CD4-positive, alpha-beta T cell treated with Interleukin-6 at 100 ng/mL for 8 hours (primary cell): Measurements from ENCODE around the gene IFNL4.
A peak's percentile ranks its signal among the peaks of the same experiment; 100 is the strongest.
"Not testable (repeated sequence)": the region's sequence is repeated elsewhere in the genome, so short reads cannot be mapped to it uniquely, and the experiment has no call there.

Experiments used
- DNase-seq: peaks from one replicate; pipeline ENCODE4 v3.0.0-alpha.2; 2020; ENCODE audit warnings: mixed read lengths, low spot score

The IFNL4 gene

GRCh38 chr19:39223703-39224279 lies 24.9 kb downstream of the IFNL4 start:
- no peak for DNase-seq

DNA sequence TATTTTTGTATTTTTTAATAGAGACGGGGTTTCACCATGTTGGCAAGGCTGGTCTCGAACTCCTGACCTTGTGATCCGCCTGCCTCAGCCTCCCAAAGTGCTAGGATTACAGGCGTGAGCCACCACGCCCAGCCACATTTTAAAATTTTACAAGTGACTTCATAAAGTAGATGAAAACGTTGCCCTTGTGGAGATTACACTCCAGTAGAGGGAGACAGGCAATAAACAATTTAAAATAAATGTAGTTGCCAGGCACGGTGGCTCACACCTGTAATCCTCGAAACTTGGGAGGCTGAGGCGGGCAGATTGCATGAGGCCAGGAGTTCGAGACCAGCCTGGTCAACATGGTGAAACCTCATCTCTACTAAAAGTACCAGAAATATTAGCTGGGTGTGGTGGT lies 29.5 kb downstream of the IFNL4 start:
- not testable (repeated sequence) for DNase-seq

- no peak for DNase-seq
These were observed 30.2 kb downstream of the IFNL4 start for GRCh38 chr19:39218230-39219007.

- DNase-seq: no peak
These were observed 31.6 kb downstream of the IFNL4 start for GRCh38 chr19:39217094-39217493.

DNA sequence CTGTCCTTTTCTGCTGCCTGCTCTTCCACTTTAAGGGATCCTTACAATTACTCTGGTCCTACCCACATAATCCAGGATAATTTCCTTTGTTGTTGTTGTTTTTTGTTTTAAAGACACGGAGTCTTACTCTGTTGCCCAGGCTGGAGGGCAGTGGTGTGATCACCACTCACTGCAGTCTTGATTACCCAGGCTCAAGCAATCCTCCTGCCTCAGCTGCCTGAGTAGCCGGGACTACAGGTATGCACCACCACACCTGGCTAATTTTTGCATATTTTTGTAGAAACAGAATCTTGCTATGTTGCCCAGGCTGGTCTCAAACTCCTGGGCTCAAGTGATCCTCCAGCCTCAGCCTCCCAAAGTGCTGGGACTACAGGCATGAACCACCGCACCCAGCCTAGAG lies 33.3 kb downstream of the IFNL4 start:
- not testable (repeated sequence) for DNase-seq

DNA sequence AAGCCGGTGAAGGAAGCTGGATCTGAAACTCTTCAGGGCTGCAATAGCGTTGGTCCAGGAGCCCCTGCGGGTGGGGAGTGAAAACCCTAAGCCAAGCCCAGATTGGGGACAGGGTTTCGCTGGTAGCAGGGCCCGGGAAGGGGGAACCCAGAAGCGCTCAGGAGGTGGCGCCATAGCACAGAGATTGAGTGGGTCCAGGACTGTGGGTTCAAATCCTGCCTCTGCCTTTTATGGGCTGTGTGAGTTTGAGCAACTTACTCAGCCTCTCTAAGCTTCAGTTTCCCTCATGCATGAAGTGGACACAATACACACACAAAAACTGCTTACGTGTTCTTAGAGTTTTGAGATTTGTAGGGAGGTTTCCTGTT lies 36.3 kb downstream of the IFNL4 start:
- peak; percentile 54 for DNase-seq

- DNase-seq: no peak
These were observed 36.8 kb downstream of the IFNL4 start for GRCh38 chr19:39211731-39212374.

DNA sequence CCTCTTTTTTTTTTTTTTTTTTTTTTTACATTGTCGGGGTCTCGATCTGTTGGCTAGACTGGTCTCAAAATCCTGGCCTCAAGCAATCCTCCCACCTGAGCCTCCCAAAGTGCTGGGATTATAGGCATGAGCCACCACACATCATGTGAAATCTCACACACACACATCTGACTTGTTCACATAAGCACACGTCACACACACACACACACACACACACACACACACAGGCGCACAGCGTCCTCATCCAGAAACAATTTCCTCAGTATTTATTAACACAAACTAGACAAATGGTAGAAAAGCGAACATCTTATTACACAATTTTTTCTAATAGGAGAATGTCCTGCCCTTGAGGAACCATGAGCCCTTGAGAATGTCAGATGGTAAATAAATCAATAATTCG lies 39.5 kb downstream of the IFNL4 start:
- no peak for DNase-seq

GRCh38 chr19:39208175-39208795 lies 40.4 kb downstream of the IFNL4 start:
- no peak for DNase-seq

DNA sequence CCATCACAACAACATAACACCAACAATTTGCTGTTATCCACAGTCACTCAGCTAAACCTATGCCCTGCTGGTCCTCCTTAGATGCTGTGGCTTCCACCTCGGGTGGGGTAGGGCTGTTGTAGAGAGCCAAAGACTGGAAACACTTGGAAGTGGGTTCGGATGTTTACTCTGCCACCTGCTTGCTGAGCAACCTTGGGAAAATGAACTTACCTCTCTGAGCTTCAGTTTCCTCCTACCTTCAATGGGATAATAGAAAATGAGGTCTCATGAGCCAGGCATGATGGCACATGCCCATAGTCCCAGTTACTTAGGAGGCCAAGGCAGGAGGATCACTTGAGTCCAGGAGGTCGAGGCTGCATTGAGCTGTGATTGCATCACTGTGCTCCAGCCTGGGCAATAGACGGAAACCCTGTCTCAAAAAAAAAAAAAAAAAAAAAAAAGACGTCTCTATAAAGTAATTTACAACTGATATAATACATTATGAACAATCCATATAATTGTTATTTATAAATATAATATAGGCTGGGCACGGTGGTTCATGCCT lies 41.3 kb downstream of the IFNL4 start:
- DNase-seq: no peak

GRCh38 chr19:39206122-39206521 lies 42.5 kb downstream of the IFNL4 start:
- DNase-seq: no peak

DNA sequence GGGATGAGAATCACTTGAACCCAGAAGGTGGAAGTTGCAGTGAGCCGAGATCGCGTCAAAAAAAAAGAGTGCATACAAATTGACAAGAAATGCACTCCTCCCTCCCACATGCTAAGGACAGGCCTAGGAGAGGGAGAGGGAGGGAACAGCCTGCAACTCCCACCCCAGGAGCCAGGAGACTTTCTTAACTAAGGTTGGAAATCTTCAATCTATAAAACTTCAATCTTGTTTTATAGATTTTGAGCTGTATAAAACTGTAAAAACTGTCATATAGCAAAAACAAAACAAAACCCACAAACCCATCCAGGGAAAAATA lies 43.2 kb downstream of the IFNL4 start:
- no peak for DNase-seq

DNA sequence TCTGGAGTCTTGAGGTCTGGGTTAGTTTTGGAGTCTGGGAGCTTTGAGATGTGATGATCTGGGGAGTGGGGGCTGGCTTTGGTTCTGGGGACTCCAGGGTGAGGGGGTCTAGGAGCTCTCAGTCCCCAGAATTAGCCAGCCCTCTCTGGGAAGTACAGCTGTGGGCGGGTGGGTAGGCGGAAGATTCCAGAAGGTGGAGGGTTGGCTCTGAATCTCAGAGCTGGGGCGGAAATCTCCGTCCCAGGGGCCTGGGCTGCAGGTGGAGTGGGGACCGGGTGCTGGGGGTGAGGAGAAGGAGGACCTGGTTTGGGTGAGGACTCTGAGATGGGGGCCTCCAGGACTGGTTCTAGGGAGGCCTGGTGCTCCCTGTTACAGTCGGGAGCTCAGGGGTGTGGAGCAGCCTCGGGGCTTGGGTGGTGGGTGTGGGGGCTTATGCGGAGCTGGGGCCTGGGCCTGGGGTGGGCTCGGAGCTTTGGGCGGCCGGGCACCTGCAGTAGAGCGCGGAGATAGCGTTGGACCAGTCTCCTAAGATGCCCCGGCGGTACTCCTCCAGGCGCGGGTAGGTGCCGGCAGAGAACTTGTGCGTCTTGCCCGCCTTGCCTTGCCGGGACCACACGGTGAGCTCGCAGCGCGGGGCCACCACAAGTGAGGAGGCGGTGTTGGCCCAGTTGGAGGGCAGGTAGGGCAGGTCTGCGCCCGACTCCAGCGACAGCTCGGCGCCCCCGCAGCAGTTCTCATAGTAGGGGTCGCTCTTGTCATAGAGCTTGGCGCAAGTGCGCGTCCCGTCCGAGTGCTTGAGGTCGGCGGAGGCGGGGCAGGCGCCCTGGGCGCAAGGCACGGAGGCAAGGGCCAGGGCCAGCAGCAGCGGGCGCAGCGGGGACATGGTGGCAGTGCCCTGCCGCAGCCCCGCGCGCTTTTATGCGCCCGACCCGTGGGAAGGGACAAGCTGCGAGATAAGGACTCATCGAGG lies 45.0 kb downstream of the IFNL4 start, which contains the start of gene SYCN:
Gene SYCN, minus strand, starts transcription at position 892 of the 970 bp plus-strand sequence. Its CDS starts 9 bp downstream, at position 883.
- no peak for DNase-seq

GRCh38 chr19:39202998-39203355 lies 45.7 kb downstream of the IFNL4 start:
- no peak for DNase-seq

GRCh38 chr19:39200803-39201115 lies 47.9 kb downstream of the IFNL4 start:
- no peak for DNase-seq

DNA sequence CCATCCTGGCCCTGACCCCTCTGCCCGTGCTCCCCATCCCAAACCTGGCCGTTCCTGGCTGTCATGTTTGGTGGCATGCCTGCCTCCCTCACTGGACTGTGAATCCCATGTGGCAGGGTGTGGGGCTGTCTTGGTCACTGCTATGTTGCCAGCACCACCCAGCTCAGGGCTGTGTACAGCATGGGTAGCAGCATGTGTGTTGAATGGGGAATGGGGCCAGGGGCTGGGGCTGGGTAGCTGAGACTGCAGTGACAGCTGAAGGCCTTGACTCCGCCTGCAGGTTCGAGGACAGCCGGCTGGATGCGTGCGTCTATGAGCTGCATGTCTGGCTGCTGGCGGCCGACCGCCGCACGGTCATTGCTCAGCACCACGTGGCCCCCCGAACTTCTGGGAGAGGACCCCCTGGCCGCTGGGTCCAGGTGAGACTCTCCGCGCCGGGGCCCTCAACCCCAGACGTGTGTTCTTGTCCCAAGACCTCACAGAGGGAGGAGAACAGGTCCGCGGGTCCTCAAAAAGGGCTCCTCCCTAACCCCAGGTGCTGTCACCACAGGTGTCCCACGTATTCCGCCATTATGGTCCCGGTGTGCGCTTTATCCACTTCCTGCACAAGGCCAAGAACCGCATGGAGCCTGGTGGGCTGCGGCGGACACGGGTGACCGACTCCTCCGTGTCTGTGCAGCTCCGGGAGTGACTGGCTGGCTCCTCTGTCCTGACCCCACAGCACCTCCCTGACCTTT lies 48.4 kb downstream of the IFNL4 start:
- no peak for DNase-seq

DNA sequence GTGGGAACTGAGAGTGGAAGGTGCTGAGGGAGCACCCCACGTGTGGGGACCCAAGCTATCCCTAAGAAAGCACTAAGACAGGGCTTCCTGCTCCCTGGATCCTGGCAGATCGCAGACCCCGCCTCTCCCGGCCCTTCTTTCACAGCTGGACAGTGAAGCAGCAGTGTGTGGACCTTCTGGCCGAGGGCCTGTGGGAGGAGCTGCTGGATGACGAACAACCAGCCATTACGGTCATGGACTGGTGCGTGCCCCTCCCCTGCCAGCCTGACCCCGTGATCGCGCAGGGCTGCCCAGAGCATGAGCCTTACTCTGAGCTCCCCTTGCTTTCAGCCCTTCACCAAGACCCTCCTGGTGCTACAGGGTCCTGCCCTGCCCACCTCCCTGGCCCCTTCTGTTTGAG lies 49.6 kb downstream of the IFNL4 start:
- DNase-seq: no peak

DNA sequence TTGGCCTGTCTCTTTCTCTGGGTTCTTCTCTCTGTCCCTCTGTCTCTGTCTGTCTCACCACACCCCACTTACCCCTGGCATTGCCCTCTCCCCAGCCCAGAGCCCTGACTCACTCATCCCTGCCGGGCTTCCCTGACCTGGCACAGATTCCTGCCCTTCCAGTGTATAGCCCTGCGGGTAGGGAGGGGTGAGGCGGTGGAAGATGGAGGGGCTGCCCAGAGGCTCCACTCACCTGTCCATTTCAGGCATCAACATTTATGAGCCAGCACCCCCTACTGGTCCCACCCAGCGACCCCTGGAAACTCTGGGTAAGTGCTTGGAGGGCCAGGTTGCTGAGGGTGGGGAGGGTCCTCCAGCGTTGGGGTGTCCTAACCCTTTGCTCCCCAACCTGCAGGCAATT lies 50.8 kb downstream of the IFNL4 start:
- DNase-seq: no peak

- DNase-seq: no peak
These were observed 51.6 kb downstream of the IFNL4 start, which contains the start of gene NCCRP1 for GRCh38 chr19:39196860-39197562. NCCRP1 (plus strand) TSS chr19:39196964; CDS start chr19:39196983, 19 bp downstream.

- DNase-seq: no peak
These were observed 52.3 kb downstream of the IFNL4 start for GRCh38 chr19:39196320-39196719.
